ENCODE data around the gene GPR15LG.

GPR15LG gene

GRCh38 chr10:84191106-84191505 lies 17.5 kb downstream of the GPR15LG start:
- no peak for TF ChIP-seq CTCF (IDR thresholded peaks at IDR 0.05; ENCODE audit: low read depth, low read length, missing control alignments)
- no peak for DNase-seq (ENCODE audit: low read depth)
- no peak overlapping the region for H3K4me3 ChIP-seq (ENCODE audit: low read depth, low read length)
- in situ Hi-C loops (cut with HindIII; ENCODE audit: low sequenced_read_pairs): no loop called here

GRCh38 chr10:84193327-84193726 lies 19.7 kb downstream of the GPR15LG start:
- H3K4me3 ChIP-seq (ENCODE audit: low read depth, low read length): no peak overlapping the region
- no peak for TF ChIP-seq CTCF (IDR thresholded peaks at IDR 0.05; ENCODE audit: low read depth, low read length, missing control alignments)
- in situ Hi-C loops (cut with HindIII; ENCODE audit: low sequenced_read_pairs): no loop called here
- DNase-seq (ENCODE audit: low read depth): no peak

- no peak for DNase-seq (ENCODE audit: low read depth)
- in situ Hi-C loops (cut with HindIII; ENCODE audit: low sequenced_read_pairs): no loop called here
- no peak for TF ChIP-seq CTCF (IDR thresholded peaks at IDR 0.05; ENCODE audit: low read depth, low read length, missing control alignments)
- peak overlapping the region; percentile 24 for H3K4me3 ChIP-seq (ENCODE audit: low read depth, low read length)
Measured at GRCh38 chr10:84193846-84194423, 20.3 kb downstream of the GPR15LG start.

GRCh38 chr10:84194424-84195043 lies 20.9 kb downstream of the GPR15LG start, which contains the start of gene CDHR1:
Gene CDHR1 (plus strand): TSS chr10:84194537. CDS start chr10:84194761, 224 bp downstream.
- in situ Hi-C loops (cut with HindIII; ENCODE audit: low sequenced_read_pairs): no loop called here
- no peak for TF ChIP-seq CTCF (IDR thresholded peaks at IDR 0.05; ENCODE audit: low read depth, low read length, missing control alignments)
- no peak for DNase-seq (ENCODE audit: low read depth)
- peak within 1 kb of the TSS; percentile 24 for H3K4me3 ChIP-seq (ENCODE audit: low read depth, low read length)

- no peak for DNase-seq (ENCODE audit: low read depth)
- in situ Hi-C loops (cut with HindIII; ENCODE audit: low sequenced_read_pairs): no loop called here
- H3K4me3 ChIP-seq (ENCODE audit: low read depth, low read length): no peak overlapping the region
- TF ChIP-seq CTCF (IDR thresholded peaks at IDR 0.05; ENCODE audit: low read depth, low read length, missing control alignments): no peak
Measured at GRCh38 chr10:84195044-84195830, 21.6 kb downstream of the GPR15LG start.

- no peak overlapping the region for H3K4me3 ChIP-seq (ENCODE audit: low read depth, low read length)
- no peak for DNase-seq (ENCODE audit: low read depth)
- in situ Hi-C loops (cut with HindIII; ENCODE audit: low sequenced_read_pairs): no loop called here
- TF ChIP-seq CTCF (IDR thresholded peaks at IDR 0.05; ENCODE audit: low read depth, low read length, missing control alignments): no peak
Measured at GRCh38 chr10:84196083-84196482, 22.5 kb downstream of the GPR15LG start.
